NCI-H187 treated with DMSO at 0.1 percent for 48 hours (cell line): ENCODE measurements around the gene C9orf152.
"Not testable (repeated sequence)": the region's sequence is repeated elsewhere in the genome, so short reads cannot be mapped to it uniquely, and the experiment has no call there.

Experiments
- DNase-seq: peaks from one replicate; lab custom pipeline; 2025; lab: John Stamatoyannopoulos, UW

C9orf152 gene

GRCh38 chr9:110208031-110208430, at the start of gene C9orf152:
Gene C9orf152, minus strand, starts transcription at chr9:110208159. Its CDS starts 580 bp downstream, at chr9:110207579.
- DNase-seq, result no peak

- no peak for DNase-seq
These were observed 49.3 kb upstream of the C9orf152 start for GRCh38 chr9:110257097-110257841.

DNA sequence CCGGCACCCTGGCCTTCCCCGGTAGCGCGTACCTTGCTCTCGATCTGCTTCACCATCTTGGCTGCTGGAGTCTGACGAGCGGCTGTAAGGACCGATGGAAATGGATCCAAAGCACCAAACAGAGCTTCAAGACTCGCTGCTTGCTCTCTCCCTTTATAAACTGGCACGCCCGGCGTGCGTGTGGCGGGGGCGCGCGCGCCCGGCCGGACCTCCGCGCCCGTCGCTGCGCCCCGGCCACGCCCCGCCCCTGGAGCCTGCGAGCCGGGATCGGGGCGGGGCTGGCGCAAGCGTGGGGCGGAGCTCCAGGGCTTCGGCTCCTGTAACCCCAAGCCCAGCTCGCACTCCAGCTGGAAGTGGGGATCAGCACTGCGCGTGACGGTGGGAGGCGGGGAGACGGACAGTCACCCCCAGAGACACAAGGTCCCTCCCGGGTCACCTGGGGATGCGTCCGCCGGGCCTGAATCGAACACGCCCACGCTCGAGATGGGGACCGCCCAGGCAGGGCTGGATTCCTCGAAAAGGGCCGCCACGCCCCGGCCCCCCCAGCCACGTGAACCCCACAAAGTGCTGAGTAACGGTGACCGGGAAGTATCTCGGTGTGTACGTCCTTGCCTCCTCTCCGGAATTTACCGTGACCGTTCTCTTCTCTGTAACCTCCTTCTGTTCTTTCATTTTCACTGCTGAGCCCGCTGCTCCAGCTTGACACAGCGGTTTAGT, 48.6 kb upstream of the C9orf152 start, which contains the start of gene TXN:
Gene TXN, minus strand, starts transcription at position 128 of the 717 bp plus-strand sequence. Its CDS starts 72 bp downstream, at position 56.
- DNase-seq, result no peak

GRCh38 chr9:110255463-110256379, 47.8 kb upstream of the C9orf152 start:
- DNase-seq, result no peak

GRCh38 chr9:110255034-110255462, 47.1 kb upstream of the C9orf152 start:
- no peak for DNase-seq

GRCh38 chr9:110254500-110254899, 46.5 kb upstream of the C9orf152 start:
- DNase-seq, result no peak

- no peak for DNase-seq
These were observed 44.7 kb upstream of the C9orf152 start for GRCh38 chr9:110252509-110253139.

- DNase-seq, result not testable (repeated sequence)
These were observed 43.8 kb upstream of the C9orf152 start for GRCh38 chr9:110251770-110252169.

- DNase-seq, result no peak
These were observed 43.3 kb upstream of the C9orf152 start for GRCh38 chr9:110251212-110251611.

- DNase-seq, result no peak
These were observed 41.6 kb upstream of the C9orf152 start for GRCh38 chr9:110249603-110250002.

DNA sequence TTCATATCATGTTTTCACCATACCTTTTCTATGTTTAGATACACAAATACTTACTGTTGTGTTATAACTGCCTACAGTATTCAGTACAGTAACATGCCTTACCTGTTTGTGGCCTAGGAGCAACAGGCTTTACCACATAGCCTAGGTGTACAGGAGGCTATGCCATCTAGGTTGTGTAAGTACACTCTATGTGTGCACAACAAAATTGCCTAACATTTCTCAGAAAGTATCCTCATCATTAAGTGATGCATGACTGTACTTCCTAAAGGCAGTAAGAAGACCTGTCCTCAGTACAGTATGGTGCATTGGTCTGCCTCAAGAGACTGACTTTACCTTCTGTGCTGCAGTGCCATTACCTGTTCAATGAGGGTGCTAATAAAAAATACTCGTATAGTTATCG, 40.4 kb upstream of the C9orf152 start:
- DNase-seq, result no peak

DNA sequence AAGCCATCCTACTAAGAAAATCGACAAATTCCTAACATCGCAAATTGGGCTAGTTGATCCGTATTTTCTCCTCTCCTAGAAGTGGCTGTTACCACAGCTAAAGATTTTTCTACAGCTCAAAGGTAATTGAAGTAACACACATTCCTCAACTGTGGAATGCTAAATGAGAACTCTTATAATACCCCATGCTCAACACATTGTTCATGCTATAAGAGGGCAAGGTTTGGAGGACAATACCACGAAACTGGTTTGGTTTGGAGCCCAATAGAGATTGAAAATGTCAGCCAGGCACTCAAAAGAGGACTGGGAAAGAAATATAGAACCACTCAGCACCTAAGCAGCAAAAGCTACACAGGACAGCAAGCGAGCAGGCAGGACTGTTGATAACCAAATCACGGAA, 38.3 kb upstream of the C9orf152 start:
- DNase-seq, result no peak

DNA sequence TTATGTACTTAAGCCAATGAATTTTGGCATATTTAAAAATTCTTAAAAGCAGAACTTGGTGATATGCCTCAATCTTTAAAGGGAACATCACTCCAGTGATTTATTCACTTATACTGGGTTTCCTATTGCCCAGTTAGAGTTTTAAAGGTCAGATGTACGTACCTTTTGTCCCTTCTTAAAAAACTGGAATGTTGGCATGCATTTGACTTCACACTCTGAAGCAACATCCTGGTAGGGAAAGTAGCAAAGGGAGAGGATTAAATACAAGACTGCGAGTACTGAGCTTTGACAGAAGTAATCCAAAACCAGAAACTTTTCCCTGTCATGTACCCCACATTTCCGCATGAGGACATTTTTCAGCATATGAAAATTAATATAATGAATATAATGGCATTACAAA, 36.7 kb upstream of the C9orf152 start:
- no peak for DNase-seq

GRCh38 chr9:110241858-110242321, 33.9 kb upstream of the C9orf152 start:
- DNase-seq, result no peak

DNA sequence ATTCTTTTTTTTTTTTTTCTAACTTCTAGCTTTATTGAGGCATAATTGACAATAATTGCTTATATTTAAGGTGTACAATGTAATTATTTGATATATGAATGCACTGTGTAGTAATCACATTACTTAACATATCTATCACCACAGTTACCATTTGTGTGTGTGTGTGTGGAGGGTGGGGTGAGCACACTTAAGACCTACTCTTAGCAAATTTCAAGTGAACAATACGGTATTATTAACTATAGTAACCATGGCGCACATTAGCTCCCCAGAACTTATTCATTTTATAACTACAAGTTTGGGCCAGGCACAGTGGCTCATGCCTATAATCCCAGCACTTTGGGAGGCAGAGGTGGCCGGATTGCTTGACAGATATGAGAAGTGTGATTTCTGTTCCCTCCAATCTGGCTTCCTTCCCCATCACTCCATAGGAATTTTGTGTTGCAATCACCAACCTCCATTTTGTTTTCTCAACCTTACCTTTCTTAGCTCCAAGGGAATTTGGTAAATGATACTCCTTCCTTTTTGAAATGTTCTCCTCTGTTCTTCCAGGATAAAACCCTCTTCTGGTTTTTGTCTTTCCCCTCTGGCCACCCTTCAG, 33.4 kb upstream of the C9orf152 start:
- DNase-seq, result no peak

DNA sequence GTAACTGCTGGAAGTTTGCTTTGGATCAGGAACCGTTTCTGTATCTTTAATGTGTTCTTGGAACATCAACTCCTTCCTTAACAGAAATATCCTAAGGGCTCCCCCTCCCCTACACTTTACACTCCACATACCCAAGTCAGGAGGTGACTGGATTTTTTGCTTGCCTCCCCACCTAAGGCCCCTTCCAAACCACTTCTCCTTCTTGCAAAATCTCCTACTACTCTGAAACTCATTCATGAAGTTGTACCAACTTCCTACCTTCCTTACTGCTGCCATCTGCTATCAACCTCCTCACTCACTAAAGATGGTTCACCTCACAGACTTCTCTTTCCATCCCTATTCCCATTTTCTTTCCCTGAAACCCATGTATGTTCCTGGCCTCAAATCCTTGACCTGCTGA, 32.2 kb upstream of the C9orf152 start:
- no peak for DNase-seq

DNA sequence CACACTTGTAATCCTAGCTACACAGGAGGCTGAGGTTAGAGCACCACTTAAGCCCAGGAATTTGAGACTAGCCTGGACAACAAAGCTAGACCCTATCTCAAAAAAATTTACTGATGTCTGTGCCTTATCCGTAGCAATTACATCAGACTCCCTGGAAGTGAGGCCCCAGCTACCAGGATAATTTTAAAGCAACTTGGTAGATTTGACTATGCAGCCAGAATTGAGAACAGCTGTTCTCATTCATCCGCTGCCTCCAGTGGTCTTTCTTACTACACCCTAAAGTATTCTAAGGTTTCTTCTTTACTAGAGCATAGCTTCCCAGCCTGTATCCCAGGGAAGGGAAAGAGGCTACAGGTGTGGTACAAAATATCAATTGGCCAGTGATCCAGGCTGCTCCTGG, 20.4 kb upstream of the C9orf152 start:
- DNase-seq, result no peak

GRCh38 chr9:110224583-110224982, 16.6 kb upstream of the C9orf152 start:
- DNase-seq, result no peak

DNA sequence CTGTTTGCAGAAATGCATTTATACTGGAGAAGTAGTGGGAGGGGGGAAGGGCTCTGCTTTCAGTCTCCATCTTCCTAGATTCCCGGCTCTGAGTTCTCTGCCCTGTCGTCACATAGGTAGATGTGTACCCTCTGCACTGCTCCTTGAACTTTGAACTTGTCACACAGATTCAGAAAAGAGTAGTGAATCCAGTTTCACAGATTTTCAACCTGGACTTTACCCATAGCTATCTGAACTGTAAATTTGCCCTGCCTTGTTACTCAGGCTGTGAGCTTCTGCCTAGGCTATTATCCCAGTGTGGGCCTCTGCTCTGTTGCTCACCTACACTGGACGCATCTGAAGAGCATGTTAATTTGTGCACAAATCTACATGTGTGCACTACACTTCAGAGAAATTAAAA, 12.8 kb upstream of the C9orf152 start:
- DNase-seq, result no peak

DNA sequence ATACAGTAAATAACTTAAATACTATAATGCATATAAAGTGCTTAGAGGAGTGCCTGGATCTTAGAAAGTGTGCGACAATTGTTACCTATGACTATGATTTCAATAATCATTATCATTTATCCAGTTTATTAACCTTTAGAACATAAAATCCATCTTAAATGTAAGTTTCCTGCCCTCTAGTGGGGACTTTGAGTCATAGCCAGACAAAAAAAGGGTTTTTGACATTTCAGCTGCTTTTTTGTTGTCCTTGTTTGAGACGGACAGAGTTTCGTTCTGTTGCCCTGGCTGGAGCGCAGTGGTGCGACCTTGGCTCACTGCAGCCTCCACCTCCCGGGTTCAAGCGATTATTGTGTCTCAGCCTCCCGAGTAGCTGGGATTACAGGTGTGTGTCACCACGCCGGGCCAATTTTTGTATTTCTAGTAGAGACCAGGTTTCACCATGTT, 9.7 kb upstream of the C9orf152 start:
- DNase-seq, result no peak
